DND-41 (cell line): ENCODE results near the gene TMEM239.

ENCODE experiments used
- ATAC-seq: fragments of 200-7000 bp; cut with Tn5 transposase; 3 replicates; pipeline ENCODE4 v1.9.1; 2021; ENCODE audit warnings: low read depth; ENCODE audit not compliant: insufficient read depth
- DNase-seq: peaks from one replicate; pipeline ENCODE4 v3.0.0-alpha.2; 2020
- H2AFZ ChIP-seq: 2 replicates; pipeline ENCODE4 v1.6.0; 2012; ENCODE audit warnings: low read depth, low read length
- H3K27ac ChIP-seq: 2 replicates; pipeline ENCODE4 v1.5.1; 2012; ENCODE audit warnings: low read length, inconsistent platforms
- H3K27me3 ChIP-seq: fragments of 200-600 bp; sonication (generic); 2 replicates; pipeline ENCODE4 v1.6.0; 2012; ENCODE audit warnings: low read length, mild to moderate bottlenecking, inconsistent platforms; ENCODE audit not compliant: insufficient read depth, poor library complexity
- H3K36me3 ChIP-seq: 2 replicates; pipeline ENCODE4 v1.5.1; 2012; ENCODE audit warnings: low read length, inconsistent platforms; ENCODE audit not compliant: insufficient read depth
- H3K4me1 ChIP-seq: 2 replicates; pipeline ENCODE4 v1.5.1; 2012; ENCODE audit warnings: mild to moderate bottlenecking, low read length; ENCODE audit not compliant: insufficient read depth
- H3K4me2 ChIP-seq: 2 replicates; pipeline ENCODE4 v1.6.0; 2012; ENCODE audit warnings: mild to moderate bottlenecking, moderate library complexity, low read length, inconsistent platforms; ENCODE audit not compliant: insufficient read depth
- H3K4me3 ChIP-seq, 2 experiments: fragments of 200-600 bp in 1 of 2; shearing (Covaris generic) in 1 of 2; 2 replicates each; pipeline ENCODE4 v1.5.1; 2012 to 2016; ENCODE audit warnings: inconsistent platforms in 2 of 2, low read length in 2 of 2, mild to moderate bottlenecking in 2 of 2, low read depth in 1 of 2, moderate library complexity in 1 of 2
- H3K79me2 ChIP-seq: 2 replicates; pipeline ENCODE4 v1.6.0; 2012; ENCODE audit warnings: low read length, inconsistent platforms; ENCODE audit not compliant: insufficient read depth
- H3K9ac ChIP-seq: 2 replicates; pipeline ENCODE4 v1.6.0; 2012; ENCODE audit warnings: low read depth, mild to moderate bottlenecking, inconsistent platforms, low read length, moderate library complexity
- H3K9me3 ChIP-seq: 2 replicates; pipeline ENCODE4 v1.5.1; 2012; ENCODE audit warnings: low read length, moderate library complexity, mild to moderate bottlenecking, inconsistent platforms; ENCODE audit not compliant: insufficient read depth, severe bottlenecking
- H4K20me1 ChIP-seq: 2 replicates; pipeline ENCODE4 v1.6.0; 2012; ENCODE audit warnings: low read length; ENCODE audit not compliant: insufficient read depth
- CTCF ChIP-seq: IDR thresholded peaks from 2 replicates; pipeline ENCODE4 v1.5.1; 2012; ENCODE audit warnings: borderline replicate concordance, low read length, moderate library complexity, mild to moderate bottlenecking; ENCODE audit not compliant: poor library complexity, severe bottlenecking; ENCODE audit errors: extremely low read depth
- EZH2 ChIP-seq: IDR thresholded peaks from 3 replicates; pipeline ENCODE4 v1.6.1; 2012; ENCODE audit warnings: borderline replicate concordance, low read depth, mild to moderate bottlenecking, moderate library complexity, low read length, inconsistent platforms; ENCODE audit not compliant: severe bottlenecking

TMEM239 gene

GRCh38 chr20:2840967-2841531 is 24.9 kb downstream of the TMEM239 start:
- Histone ChIP-seq H2AFZ (peak overlapping the region; percentile 100), H3K4me3 (peak overlapping the region; percentile 50 to 80; a peak in 3 of 4 replicates)

DNA sequence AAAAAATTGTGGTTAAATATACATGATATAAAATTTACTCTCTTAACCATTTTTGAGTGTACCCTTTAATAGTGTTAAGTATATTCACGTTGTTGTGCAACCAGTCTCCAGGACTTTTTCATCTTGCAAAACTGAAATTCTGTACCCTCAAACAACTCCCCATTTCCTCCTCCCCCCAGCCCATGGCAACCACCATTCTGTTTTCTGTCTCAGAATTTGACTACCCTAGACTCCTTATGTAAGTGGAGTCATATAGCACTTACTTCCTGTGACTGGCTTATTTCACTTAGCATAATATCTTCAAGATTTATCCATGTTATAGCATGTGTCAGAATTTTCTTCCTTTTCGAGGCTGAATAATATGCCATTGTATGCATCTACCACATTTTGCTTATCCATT is 29.4 kb downstream of the TMEM239 start:
- Histone ChIP-seq H3K4me3 (no peak overlapping the region), H3K27ac (no peak overlapping the region), H3K9me3 (no peaks in the 10 kb centered on the region), H3K27me3 (no peaks in the 10 kb centered on the region), H4K20me1 (peaks cover 6% of the 10 kb centered on the region; the same call in 1 of the 2 replicates), H3K9ac (no peak overlapping the region), H3K4me1 (peaks cover 10% of the 10 kb centered on the region), H3K4me2 (no peak overlapping the region), H2AFZ (no peak overlapping the region), H3K79me2 (no peaks in the 10 kb centered on the region), H3K36me3 (no peaks in the 10 kb centered on the region)
- ATAC-seq (no peak), DNase-seq (no peak)
- TF ChIP-seq EZH2 (no peak), CTCF (no peak)

More at GRCh38 chr20:2840967-2841531, 24.9 kb downstream of the TMEM239 start:
- no peaks in the 10 kb centered on the region for H3K79me2 ChIP-seq
- no peaks in the 10 kb centered on the region for H3K36me3 ChIP-seq
- TF ChIP-seq CTCF (peak; percentile 3), EZH2 (no peak)
- H4K20me1 ChIP-seq, result no peaks in the 10 kb centered on the region
- DNase-seq, result peak; percentile 40
- H3K9ac ChIP-seq, result peak overlapping the region; percentile 61
- H3K4me1 ChIP-seq, result peaks cover 22% of the 10 kb centered on the region
- H3K9me3 ChIP-seq, result no peaks in the 10 kb centered on the region
- peak; percentile 46 for ATAC-seq
- H3K27me3 ChIP-seq, result no peaks in the 10 kb centered on the region
- peak overlapping the region; percentile 95 for H3K4me2 ChIP-seq
- H3K27ac ChIP-seq, result peak overlapping the region; percentile 47

GRCh38 chr20:2846698-2847097 is 30.5 kb downstream of the TMEM239 start:
- H3K4me2 ChIP-seq, result no peak overlapping the region
- no peaks in the 10 kb centered on the region for H3K36me3 ChIP-seq
- no peaks in the 10 kb centered on the region for H3K9me3 ChIP-seq
- peaks cover 2% of the 10 kb centered on the region for H3K4me1 ChIP-seq
- peak; percentile 0 for DNase-seq
- H3K4me3 ChIP-seq, result no peak overlapping the region
- H3K27me3 ChIP-seq, result no peaks in the 10 kb centered on the region
- no peak overlapping the region for H3K27ac ChIP-seq
- H3K79me2 ChIP-seq, result no peaks in the 10 kb centered on the region
- no peak for TF ChIP-seq CTCF
- no peak for TF ChIP-seq EZH2
- peaks cover 11% of the 10 kb centered on the region for H4K20me1 ChIP-seq
- no peak overlapping the region for H3K9ac ChIP-seq
- no peak overlapping the region for H2AFZ ChIP-seq
- no peak for ATAC-seq
